Activated T-cell treated with anti-CD3 and anti-CD28 coated beads, Interleukin-2, amount 50 U/mL, for 48 hours (primary cell): ENCODE measurements around the gene SLC35B1.

Source experiments
- DNase-seq, 2 experiments: peaks; one replicate each; pipeline ENCODE4 v3.0.0-alpha.2; 2020

The SLC35B1 gene

DNA sequence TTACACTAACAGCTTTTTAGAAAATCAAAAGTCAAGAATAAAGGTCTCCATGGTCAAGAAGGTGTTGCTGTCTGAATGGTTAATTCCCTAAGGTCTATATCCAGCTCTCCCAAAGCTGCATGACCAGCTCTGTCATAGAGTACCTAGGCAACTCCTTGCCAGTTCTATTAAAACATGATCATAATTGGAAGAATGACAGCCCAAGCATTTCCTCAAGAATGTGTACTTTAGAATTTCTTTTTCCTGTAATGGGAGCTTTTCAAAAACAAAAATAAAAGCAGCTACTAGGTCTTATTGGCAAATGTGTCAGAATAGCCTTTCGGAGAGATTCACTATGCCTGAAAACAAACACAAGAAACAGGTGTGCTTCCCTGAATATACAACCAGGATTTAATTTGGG lies 37.8 kb downstream of the SLC35B1 start:
- DNase-seq: no peak

DNA sequence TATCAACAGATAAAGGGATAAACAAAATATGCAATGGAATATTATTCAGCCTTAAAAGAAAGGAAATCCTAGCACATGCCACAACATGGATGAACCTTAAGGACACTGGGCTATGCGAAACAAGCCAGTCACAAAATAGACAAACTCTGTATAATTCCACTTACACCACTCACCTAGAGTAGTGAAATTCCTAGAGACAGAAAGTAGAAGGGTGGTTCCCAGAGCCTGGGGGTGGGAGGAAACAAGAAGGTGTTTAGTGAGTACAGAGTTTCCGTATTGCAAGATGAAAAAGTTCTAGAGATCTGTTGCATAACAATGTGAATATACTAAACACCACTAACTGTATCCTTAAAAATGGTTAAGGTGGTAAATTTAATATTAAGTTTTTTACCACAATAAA lies 39.9 kb downstream of the SLC35B1 start:
- no peak for DNase-seq

DNA sequence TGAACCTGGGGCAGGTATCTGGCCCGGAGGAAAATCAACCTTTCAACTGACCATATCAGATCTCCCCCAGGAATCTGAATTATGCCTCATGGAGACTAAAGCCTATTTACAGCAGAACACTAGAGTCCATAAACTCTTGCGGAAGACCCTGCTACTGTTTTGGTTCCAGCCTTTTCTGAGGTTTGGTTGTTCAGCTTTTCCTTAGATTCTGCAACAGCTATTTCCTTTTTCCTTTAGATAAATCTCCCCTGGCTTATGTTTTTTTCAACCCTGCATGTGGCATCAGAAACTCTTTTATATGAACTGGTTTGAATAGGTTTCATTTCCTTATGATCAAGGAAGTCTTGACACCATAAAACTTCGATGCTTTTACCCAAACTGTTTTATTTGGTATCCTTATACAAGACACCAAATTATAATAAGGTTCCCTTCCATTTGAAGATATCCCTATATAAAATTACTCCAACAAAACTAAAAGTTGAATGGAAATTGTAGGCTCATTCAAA lies 43.0 kb downstream of the SLC35B1 start:
- DNase-seq: no peak

DNA sequence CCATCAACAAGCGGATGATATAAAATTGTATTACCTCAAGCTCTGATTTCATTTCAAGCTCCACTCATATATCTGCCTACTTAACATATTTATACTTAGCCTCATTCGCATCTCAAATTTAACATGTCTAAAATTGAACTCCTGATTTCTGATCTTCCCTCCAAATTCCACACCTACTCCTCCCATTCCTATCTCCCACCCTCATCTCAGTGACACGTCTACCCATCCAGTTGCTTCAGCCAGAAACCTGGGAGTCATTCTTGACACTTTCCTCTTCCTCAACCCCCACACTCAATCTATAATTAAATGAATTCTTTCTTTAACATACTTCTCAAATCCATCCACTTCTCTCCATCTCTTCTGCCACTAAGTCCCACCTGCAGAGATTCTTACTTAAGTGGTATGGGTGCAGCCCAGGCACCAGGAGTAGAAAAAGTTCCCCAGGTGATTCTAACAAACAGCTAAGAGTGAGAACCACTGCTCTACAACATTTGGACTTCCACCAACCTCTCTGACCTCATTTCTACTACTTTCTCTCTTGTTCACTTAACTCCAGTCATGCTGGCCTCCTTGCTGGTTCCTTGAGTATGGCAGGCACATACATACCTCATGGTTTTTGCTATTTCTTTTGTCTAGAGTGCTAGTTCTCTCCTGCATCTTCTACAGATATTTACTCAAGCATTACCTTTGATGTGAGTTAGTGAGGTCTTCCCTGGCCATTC lies 47.9 kb downstream of the SLC35B1 start:
- no peak for DNase-seq

DNA sequence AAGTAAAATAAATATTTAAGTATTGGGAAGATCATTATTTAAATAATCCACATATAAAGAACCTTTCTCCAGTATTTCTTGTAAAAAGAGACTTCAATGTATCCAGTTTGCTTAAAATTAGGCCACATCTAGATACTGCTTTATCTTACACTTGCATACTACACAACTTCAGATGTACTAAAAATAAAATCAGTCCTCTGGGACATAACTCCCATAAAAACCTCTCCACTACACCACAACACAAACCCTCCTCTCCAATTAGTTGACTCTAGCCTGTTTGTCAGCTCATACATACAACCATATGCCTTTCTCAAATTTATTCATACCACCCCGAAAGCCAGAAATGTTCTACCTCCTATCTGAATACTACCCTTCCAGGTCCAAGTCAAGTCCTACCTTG lies 51.5 kb downstream of the SLC35B1 start:
- no peak for DNase-seq
